GM23338 (cell line): ENCODE measurements around the gene ENDOV. TPM values are rescaled to one million over a fixed set of nuclear protein-coding genes. Genes with fewer than 3 reads are reported as not detected.

Source experiments
- ATAC-seq: fragments of 200-7000 bp; cut with Tn5 transposase; 3 replicates; pipeline ENCODE4 v1.9.1; 2020
- DNase-seq: peaks from one replicate; pipeline ENCODE4 v3.0.0-alpha.2; 2015; ENCODE audit warnings: low spot score
- H2AFZ ChIP-seq: fragments of 200-600 bp; sonication (generic); 2 replicates; pipeline ENCODE4 v1.8.0; 2016; ENCODE audit warnings: antibody characterized with exemption, mild to moderate bottlenecking, moderate library complexity
- H3F3A ChIP-seq: fragments of 200-600 bp; sonication (generic); replicated peaks from 2 replicates; pipeline ENCODE4 v1.8.0; 2017; ENCODE audit warnings: antibody characterized with exemption, mixed run types, low read depth
- H3K27ac ChIP-seq: fragments of 200-600 bp; sonication (generic); 2 replicates; pipeline ENCODE4 v1.6.1; 2016; ENCODE audit warnings: low read depth
- H3K27me3 ChIP-seq: fragments of 200-600 bp; sonication (generic); 2 replicates; pipeline ENCODE4 v1.8.0; 2016; ENCODE audit warnings: mild to moderate bottlenecking, mixed run types, moderate library complexity; ENCODE audit not compliant: insufficient read depth
- H3K36me3 ChIP-seq: fragments of 200-600 bp; sonication (generic); 2 replicates; pipeline ENCODE4 v1.8.0; 2016; ENCODE audit warnings: mild to moderate bottlenecking; ENCODE audit not compliant: insufficient read depth
- H3K4me1 ChIP-seq: fragments of 200-600 bp; sonication (generic); 2 replicates; pipeline ENCODE4 v1.8.0; 2016; ENCODE audit warnings: mild to moderate bottlenecking, moderate library complexity; ENCODE audit not compliant: insufficient read depth
- H3K4me2 ChIP-seq: fragments of 200-600 bp; sonication (generic); 2 replicates; pipeline ENCODE4 v1.7.1; 2017; ENCODE audit warnings: mixed run types
- H3K4me3 ChIP-seq: fragments of 200-600 bp; sonication (generic); 2 replicates; pipeline ENCODE4 v1.6.1; 2016; ENCODE audit warnings: mixed run types
- H3K79me2 ChIP-seq: fragments of 200-600 bp; sonication (generic); replicated peaks from 2 replicates; pipeline ENCODE4 v1.8.0; 2017; ENCODE audit warnings: mild to moderate bottlenecking; ENCODE audit not compliant: insufficient read depth
- H3K9me2 ChIP-seq: fragments of 200-600 bp; sonication (generic); 2 replicates; pipeline ENCODE4 v1.8.0; 2017; ENCODE audit not compliant: insufficient read depth
- H4K20me1 ChIP-seq: fragments of 200-600 bp; sonication (generic); replicated peaks from 2 replicates; pipeline ENCODE4 v1.8.0; 2017; ENCODE audit warnings: mild to moderate bottlenecking; ENCODE audit not compliant: insufficient read depth
- H3K27ac Mint-ChIP-seq: 2 replicates; pipeline ENCODE4 v1.8.0; 2020; ENCODE audit warnings: inconsistent platforms, mild to moderate bottlenecking, moderate library complexity, mixed read lengths
- H3K27me3 Mint-ChIP-seq: 3 replicates; pipeline ENCODE4 v1.8.0; 2022; ENCODE audit warnings: low read depth, mild to moderate bottlenecking, moderate library complexity, mixed read lengths, inconsistent platforms; ENCODE audit not compliant: insufficient read depth, poor library complexity
- H3K36me3 Mint-ChIP-seq: 3 replicates; pipeline ENCODE4 v1.8.0; 2021; ENCODE audit warnings: low read depth, mild to moderate bottlenecking, inconsistent platforms, moderate library complexity, mixed read lengths
- H3K4me1 Mint-ChIP-seq: 3 replicates; pipeline ENCODE4 v1.8.0; 2020; ENCODE audit warnings: mild to moderate bottlenecking, inconsistent platforms, mixed read lengths
- H3K4me3 Mint-ChIP-seq: 3 replicates; pipeline ENCODE4 v1.8.0; 2021; ENCODE audit warnings: moderate library complexity, mild to moderate bottlenecking, inconsistent platforms, mixed read lengths
- H3K9me3 Mint-ChIP-seq: 3 replicates; pipeline ENCODE4 v1.8.0; 2020; ENCODE audit warnings: moderate library complexity, mild to moderate bottlenecking, inconsistent platforms, mixed read lengths
- ETS1 ChIP-seq: IDR thresholded peaks from 2 replicates; pipeline ENCODE4 v1.6.1; 2016; ENCODE audit warnings: antibody characterized with exemption
- EZH2 ChIP-seq: fragments of 200-600 bp; sonication (generic); IDR thresholded peaks from one replicate; pipeline ENCODE4 v1.8.0; 2017; ENCODE audit warnings: antibody characterized with exemption, mild to moderate bottlenecking, low read depth; ENCODE audit not compliant: unreplicated experiment
- EZH2phosphoT487 ChIP-seq: fragments of 200-600 bp; sonication (generic); IDR thresholded peaks from one replicate; pipeline ENCODE4 v1.8.1; 2018; ENCODE audit warnings: antibody characterized with exemption; ENCODE audit not compliant: unreplicated experiment
- STAT1 ChIP-seq: IDR thresholded peaks from one replicate; pipeline ENCODE4 v1.6.1; 2016; ENCODE audit warnings: antibody characterized with exemption; ENCODE audit not compliant: unreplicated experiment
- ZNF114 ChIP-seq: fragments of 250-450 bp; sonication (Bioruptor Pico); IDR thresholded peaks from 2 replicates; pipeline ENCODE4 v1.5.0; 2020; ENCODE audit warnings: mild to moderate bottlenecking, moderate library complexity
- ZNF331 ChIP-seq: fragments of 250-450 bp; sonication (Bioruptor Pico); IDR thresholded peaks from 2 replicates; pipeline ENCODE4 v1.5.0; 2020; ENCODE audit warnings: low read depth, mild to moderate bottlenecking, moderate library complexity
- polyA plus RNA-seq: library from polyadenylated mRNA; unstranded; fragments of >200 nt; fragmentation: Nextera tagmentation; extraction: Ambion mirVana; gene quantifications from 2 replicates; pipeline ENCODE4 v1.2.1, GENCODE V29; 2016
- total RNA-seq: library from RNA; depleted of rRNA; stranded (reverse); fragments of >200 nt; shearing (Covaris generic); gene quantifications from 2 replicates; pipeline ENCODE4 v1.2.3, GENCODE V29; 2014
- TF ChIP-seq, protein P1 (sequence below): fragments of 250-450 bp; sonication (Bioruptor Pico); IDR thresholded peaks from 2 replicates; pipeline ENCODE4 v1.5.0; 2020; ENCODE audit warnings: mild to moderate bottlenecking, moderate library complexity
- TF ChIP-seq, protein P2 (sequence below), 2 experiments: fragments of 200-600 bp in 1 of 2; sonication (generic) in 1 of 2; conservative IDR thresholded peaks; 2 replicates each; pipeline versions ENCODE4 v1.5.1 to v1.6.1; 2016 to 2017; ENCODE audit warnings: antibody characterized with exemption in 2 of 2, low read depth in 2 of 2, mild to moderate bottlenecking in 2 of 2, moderate library complexity in 1 of 2
- TF ChIP-seq, protein P3 (sequence below): IDR thresholded peaks from one replicate; pipeline ENCODE4 v1.6.1; 2018; ENCODE audit warnings: antibody characterized with exemption; ENCODE audit not compliant: unreplicated experiment

ENDOV gene
- total and polyA plus RNA-seq, 2 experiments from 2014 or later = 11.5 to 16.1 TPM

DNA sequence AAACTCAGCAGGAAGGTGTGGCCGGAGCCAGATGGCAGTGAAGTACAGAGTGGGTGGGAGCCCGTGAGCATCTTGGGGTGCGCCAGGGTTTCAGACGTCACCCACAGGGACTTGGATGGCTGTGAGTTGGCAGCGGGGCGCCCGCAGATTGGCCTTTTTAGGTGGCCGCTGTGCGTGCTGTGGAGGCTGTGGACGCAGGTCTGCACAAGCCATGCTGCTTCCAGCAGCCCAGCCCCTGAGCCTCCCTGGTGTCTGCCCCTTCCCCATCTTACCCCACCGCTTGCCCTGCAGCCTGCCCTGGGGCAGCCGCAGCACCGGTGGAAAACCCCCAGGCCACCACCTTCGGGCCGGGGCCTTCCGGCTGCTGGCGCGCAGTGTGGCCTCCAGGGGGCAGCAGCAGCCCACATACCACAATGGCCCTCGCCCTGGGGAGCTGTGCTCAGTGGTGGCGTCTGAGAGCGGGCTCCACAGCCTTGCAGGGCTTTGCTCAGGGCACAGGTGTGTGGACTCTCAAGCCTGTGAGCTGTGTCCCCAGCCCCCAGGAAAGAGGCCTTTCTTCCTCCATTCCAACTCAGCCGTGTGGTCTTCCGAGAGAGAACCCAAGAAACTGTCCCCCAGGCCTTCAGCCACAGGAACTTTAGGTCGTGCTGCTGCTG lies 11.8 kb downstream of the ENDOV start:
- Mint-ChIP-seq H3K4me1 (peaks cover 4% of the 10 kb centered on the region; the same call in 2 of the 3 replicates), H3K27ac (no peak overlapping the region), H3K9me3 (no peaks in the 10 kb centered on the region), H3K27me3 (peaks cover 13% of the 10 kb centered on the region), H3K4me3 (no peak overlapping the region), H3K36me3 (no peaks in the 10 kb centered on the region; the same call in 2 of the 3 replicates)
- H3K9me2 ChIP-seq = no peaks in the 10 kb centered on the region
- no peaks in the 10 kb centered on the region for H3F3A ChIP-seq
- H3K4me2 ChIP-seq = no peak overlapping the region
- H3K27me3 ChIP-seq = no peaks in the 10 kb centered on the region
- H3K27ac ChIP-seq = no peak overlapping the region
- peak overlapping the region; percentile 81; the same call in 1 of the 2 replicates for H2AFZ ChIP-seq
- TF ChIP-seq, protein P1, sequence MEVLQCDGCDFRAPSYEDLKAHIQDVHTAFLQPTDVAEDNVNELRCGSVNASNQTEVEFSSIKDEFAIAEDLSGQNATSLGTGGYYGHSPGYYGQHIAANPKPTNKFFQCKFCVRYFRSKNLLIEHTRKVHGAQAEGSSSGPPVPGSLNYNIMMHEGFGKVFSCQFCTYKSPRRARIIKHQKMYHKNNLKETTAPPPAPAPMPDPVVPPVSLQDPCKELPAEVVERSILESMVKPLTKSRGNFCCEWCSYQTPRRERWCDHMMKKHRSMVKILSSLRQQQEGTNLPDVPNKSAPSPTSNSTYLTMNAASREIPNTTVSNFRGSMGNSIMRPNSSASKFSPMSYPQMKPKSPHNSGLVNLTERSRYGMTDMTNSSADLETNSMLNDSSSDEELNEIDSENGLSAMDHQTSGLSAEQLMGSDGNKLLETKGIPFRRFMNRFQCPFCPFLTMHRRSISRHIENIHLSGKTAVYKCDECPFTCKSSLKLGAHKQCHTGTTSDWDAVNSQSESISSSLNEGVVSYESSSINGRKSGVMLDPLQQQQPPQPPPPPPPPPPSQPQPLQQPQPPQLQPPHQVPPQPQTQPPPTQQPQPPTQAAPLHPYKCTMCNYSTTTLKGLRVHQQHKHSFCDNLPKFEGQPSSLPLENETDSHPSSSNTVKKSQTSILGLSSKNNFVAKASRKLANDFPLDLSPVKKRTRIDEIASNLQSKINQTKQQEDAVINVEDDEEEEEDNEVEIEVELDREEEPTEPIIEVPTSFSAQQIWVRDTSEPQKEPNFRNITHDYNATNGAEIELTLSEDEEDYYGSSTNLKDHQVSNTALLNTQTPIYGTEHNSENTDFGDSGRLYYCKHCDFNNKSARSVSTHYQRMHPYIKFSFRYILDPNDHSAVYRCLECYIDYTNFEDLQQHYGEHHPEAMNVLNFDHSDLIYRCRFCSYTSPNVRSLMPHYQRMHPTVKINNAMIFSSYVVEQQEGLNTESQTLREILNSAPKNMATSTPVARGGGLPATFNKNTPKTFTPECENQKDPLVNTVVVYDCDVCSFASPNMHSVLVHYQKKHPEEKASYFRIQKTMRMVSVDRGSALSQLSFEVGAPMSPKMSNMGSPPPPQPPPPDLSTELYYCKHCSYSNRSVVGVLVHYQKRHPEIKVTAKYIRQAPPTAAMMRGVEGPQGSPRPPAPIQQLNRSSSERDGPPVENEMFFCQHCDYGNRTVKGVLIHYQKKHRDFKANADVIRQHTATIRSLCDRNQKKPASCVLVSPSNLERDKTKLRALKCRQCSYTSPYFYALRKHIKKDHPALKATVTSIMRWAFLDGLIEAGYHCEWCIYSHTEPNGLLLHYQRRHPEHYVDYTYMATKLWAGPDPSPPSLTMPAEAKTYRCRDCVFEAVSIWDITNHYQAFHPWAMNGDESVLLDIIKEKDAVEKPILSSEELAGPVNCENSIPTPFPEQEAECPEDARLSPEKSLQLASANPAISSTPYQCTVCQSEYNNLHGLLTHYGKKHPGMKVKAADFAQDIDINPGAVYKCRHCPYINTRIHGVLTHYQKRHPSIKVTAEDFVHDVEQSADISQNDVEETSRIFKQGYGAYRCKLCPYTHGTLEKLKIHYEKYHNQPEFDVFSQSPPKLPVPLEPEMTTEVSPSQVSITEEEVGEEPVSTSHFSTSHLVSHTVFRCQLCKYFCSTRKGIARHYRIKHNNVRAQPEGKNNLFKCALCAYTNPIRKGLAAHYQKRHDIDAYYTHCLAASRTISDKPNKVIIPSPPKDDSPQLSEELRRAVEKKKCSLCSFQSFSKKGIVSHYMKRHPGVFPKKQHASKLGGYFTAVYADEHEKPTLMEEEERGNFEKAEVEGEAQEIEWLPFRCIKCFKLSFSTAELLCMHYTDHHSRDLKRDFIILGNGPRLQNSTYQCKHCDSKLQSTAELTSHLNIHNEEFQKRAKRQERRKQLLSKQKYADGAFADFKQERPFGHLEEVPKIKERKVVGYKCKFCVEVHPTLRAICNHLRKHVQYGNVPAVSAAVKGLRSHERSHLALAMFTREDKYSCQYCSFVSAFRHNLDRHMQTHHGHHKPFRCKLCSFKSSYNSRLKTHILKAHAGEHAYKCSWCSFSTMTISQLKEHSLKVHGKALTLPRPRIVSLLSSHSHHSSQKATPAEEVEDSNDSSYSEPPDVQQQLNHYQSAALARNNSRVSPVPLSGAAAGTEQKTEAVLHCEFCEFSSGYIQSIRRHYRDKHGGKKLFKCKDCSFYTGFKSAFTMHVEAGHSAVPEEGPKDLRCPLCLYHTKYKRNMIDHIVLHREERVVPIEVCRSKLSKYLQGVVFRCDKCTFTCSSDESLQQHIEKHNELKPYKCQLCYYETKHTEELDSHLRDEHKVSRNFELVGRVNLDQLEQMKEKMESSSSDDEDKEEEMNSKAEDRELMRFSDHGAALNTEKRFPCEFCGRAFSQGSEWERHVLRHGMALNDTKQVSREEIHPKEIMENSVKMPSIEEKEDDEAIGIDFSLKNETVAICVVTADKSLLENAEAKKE (CRISPR knock-in tag) = no peak
- no peak for TF ChIP-seq ZNF114
- no peak for TF ChIP-seq EZH2phosphoT487
- no peak for TF ChIP-seq ETS1
- no peak for TF ChIP-seq STAT1
- TF ChIP-seq, protein P2, sequence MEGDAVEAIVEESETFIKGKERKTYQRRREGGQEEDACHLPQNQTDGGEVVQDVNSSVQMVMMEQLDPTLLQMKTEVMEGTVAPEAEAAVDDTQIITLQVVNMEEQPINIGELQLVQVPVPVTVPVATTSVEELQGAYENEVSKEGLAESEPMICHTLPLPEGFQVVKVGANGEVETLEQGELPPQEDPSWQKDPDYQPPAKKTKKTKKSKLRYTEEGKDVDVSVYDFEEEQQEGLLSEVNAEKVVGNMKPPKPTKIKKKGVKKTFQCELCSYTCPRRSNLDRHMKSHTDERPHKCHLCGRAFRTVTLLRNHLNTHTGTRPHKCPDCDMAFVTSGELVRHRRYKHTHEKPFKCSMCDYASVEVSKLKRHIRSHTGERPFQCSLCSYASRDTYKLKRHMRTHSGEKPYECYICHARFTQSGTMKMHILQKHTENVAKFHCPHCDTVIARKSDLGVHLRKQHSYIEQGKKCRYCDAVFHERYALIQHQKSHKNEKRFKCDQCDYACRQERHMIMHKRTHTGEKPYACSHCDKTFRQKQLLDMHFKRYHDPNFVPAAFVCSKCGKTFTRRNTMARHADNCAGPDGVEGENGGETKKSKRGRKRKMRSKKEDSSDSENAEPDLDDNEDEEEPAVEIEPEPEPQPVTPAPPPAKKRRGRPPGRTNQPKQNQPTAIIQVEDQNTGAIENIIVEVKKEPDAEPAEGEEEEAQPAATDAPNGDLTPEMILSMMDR (conservative IDR thresholded peaks at IDR 0.05; ENCODE audit: low read depth in 2 of 2) = peak; percentile 85 to 99
- no peak for TF ChIP-seq ZNF331 (CRISPR knock-in tag)
- TF ChIP-seq EZH2 = no peak
- TF ChIP-seq, protein P3, sequence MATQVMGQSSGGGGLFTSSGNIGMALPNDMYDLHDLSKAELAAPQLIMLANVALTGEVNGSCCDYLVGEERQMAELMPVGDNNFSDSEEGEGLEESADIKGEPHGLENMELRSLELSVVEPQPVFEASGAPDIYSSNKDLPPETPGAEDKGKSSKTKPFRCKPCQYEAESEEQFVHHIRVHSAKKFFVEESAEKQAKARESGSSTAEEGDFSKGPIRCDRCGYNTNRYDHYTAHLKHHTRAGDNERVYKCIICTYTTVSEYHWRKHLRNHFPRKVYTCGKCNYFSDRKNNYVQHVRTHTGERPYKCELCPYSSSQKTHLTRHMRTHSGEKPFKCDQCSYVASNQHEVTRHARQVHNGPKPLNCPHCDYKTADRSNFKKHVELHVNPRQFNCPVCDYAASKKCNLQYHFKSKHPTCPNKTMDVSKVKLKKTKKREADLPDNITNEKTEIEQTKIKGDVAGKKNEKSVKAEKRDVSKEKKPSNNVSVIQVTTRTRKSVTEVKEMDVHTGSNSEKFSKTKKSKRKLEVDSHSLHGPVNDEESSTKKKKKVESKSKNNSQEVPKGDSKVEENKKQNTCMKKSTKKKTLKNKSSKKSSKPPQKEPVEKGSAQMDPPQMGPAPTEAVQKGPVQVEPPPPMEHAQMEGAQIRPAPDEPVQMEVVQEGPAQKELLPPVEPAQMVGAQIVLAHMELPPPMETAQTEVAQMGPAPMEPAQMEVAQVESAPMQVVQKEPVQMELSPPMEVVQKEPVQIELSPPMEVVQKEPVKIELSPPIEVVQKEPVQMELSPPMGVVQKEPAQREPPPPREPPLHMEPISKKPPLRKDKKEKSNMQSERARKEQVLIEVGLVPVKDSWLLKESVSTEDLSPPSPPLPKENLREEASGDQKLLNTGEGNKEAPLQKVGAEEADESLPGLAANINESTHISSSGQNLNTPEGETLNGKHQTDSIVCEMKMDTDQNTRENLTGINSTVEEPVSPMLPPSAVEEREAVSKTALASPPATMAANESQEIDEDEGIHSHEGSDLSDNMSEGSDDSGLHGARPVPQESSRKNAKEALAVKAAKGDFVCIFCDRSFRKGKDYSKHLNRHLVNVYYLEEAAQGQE = no peak
- H3K4me3 ChIP-seq = no peak overlapping the region
- H3K79me2 ChIP-seq = no peaks in the 10 kb centered on the region
- ATAC-seq (peak; percentile 93), DNase-seq (peak; percentile 90)
- no peaks in the 10 kb centered on the region for H3K36me3 ChIP-seq
- H4K20me1 ChIP-seq = no peaks in the 10 kb centered on the region
- H3K4me1 ChIP-seq = no peaks in the 10 kb centered on the region
